SK-N-SH (cell line): ENCODE results near the gene AFAP1. TPM values are rescaled to one million over a fixed set of nuclear protein-coding genes. Genes with fewer than 3 reads are reported as not detected.

Source experiments
- CTCF ChIA-PET: fragments of 300-600, 350-600 bp; formaldehyde crosslinking; extraction: SDS; loops from one replicate; lab custom pipeline; 2021; lab: Yijun Ruan, JAX
- POLR2A ChIA-PET: fragments of 350-600 bp; sonication (Branson Sonifier 250); formaldehyde crosslinking; extraction: SDS; loops from one replicate; lab custom pipeline; 2020; ENCODE audit warnings: antibody characterized with exemption, inconsistent platforms; lab: Yijun Ruan, JAX
- DNase-seq: peaks from one replicate; pipeline ENCODE4 v3.0.0; 2012
- H2AFZ ChIP-seq: fragments of 200-600 bp; sonication (generic); 2 replicates; pipeline ENCODE4 v1.8.1; 2016; ENCODE audit warnings: antibody characterized with exemption, mild to moderate bottlenecking, low read depth
- H3F3A ChIP-seq: fragments of 200-600 bp; sonication (generic); replicated peaks from 2 replicates; pipeline ENCODE3; 2016; ENCODE audit warnings: antibody characterized with exemption, mild to moderate bottlenecking; ENCODE audit not compliant: insufficient read depth
- H3K27ac ChIP-seq, 2 experiments: fragments of 200-500 bp in 1 of 2; fragments of 200-600 bp in 1 of 2; sonication (Bioruptor generic) in 1 of 2; sonication (generic), shearing (Covaris generic) in 1 of 2; 2 replicates each; pipeline versions ENCODE4 v1.5.1 to v1.6.1; 2014 to 2016; ENCODE audit warnings: low read depth in 2 of 2, inconsistent platforms in 1 of 2, low read length in 1 of 2, mild to moderate bottlenecking in 1 of 2, mixed read lengths in 1 of 2
- H3K27me3 ChIP-seq: fragments of 200-600 bp; sonication (generic), shearing (Covaris generic); 2 replicates; pipeline ENCODE4 v1.6.1; 2016; ENCODE audit warnings: mixed run types; ENCODE audit not compliant: insufficient read depth
- H3K36me3 ChIP-seq, 2 experiments: fragments of 200-500 bp in 1 of 2; fragments of 200-600 bp in 1 of 2; sonication (Bioruptor generic) in 1 of 2; sonication (generic) in 1 of 2; replicated peaks in 1 of 2; 2 replicates each; pipeline versions ENCODE3 to v1.5.1; 2014 to 2016; ENCODE audit warnings: low read length in 1 of 2, mild to moderate bottlenecking in 1 of 2; ENCODE audit not compliant: insufficient read depth in 2 of 2, control insufficient read depth in 1 of 2
- H3K4me1 ChIP-seq, 2 experiments: fragments of 200-500 bp in 1 of 2; fragments of 200-600 bp in 1 of 2; sonication (Bioruptor generic) in 1 of 2; sonication (generic), shearing (Covaris generic) in 1 of 2; 2 replicates each; pipeline versions ENCODE4 v1.5.1 to v1.6.1; 2014 to 2016; ENCODE audit warnings: low read depth in 1 of 2, low read length in 1 of 2, mixed run types in 1 of 2; ENCODE audit not compliant: insufficient read depth in 2 of 2, control insufficient read depth in 1 of 2
- H3K4me2 ChIP-seq: fragments of 200-600 bp; sonication (generic), shearing (Covaris generic); 2 replicates; pipeline ENCODE4 v1.6.1; 2017; ENCODE audit warnings: mixed run types
- H3K4me3 ChIP-seq, 2 experiments: fragments of 200-500 bp in 1 of 2; fragments of 200-600 bp in 1 of 2; sonication (Bioruptor generic) in 1 of 2; sonication (generic), shearing (Covaris generic) in 1 of 2; 2 replicates each; pipeline versions ENCODE4 v1.5.1 to v1.8.1; 2014 to 2016; ENCODE audit warnings: low read depth in 2 of 2, inconsistent platforms in 1 of 2, low read length in 1 of 2, mild to moderate bottlenecking in 1 of 2, mixed read lengths in 1 of 2, moderate library complexity in 1 of 2
- H3K79me2 ChIP-seq: fragments of 200-600 bp; sonication (generic); 2 replicates; pipeline ENCODE4 v1.8.1; 2017; ENCODE audit warnings: mild to moderate bottlenecking; ENCODE audit not compliant: insufficient read depth
- H3K9ac ChIP-seq: fragments of 200-600 bp; sonication (generic); 2 replicates; pipeline ENCODE4 v1.6.1; 2017; ENCODE audit warnings: mixed run types
- H3K9me2 ChIP-seq: fragments of 200-600 bp; sonication (generic); 2 replicates; pipeline ENCODE4 v1.6.1; 2017; ENCODE audit warnings: mixed run types
- H3K9me3 ChIP-seq: fragments of 200-600 bp; sonication (generic); 2 replicates; pipeline ENCODE4 v1.6.1; 2017; ENCODE audit warnings: mixed run types, mild to moderate bottlenecking, moderate library complexity
- H4K20me1 ChIP-seq: fragments of 200-600 bp; sonication (generic); 2 replicates; pipeline ENCODE4 v1.6.1; 2017; ENCODE audit warnings: mild to moderate bottlenecking, mixed run types; ENCODE audit not compliant: insufficient read depth
- ELF1 ChIP-seq: IDR thresholded peaks from 2 replicates; pipeline ENCODE4 v1.4.0; 2012
- EP300 ChIP-seq, 2 experiments: IDR thresholded peaks; 2 replicates each; pipeline versions ENCODE4 v1.4.0 to v1.6.1; 2012; ENCODE audit warnings: borderline replicate concordance in 1 of 2, low read depth in 1 of 2, low read length in 1 of 2
- FOXJ3 ChIP-seq: sonication (generic); formaldehyde crosslinking; IDR thresholded peaks from 2 replicates; pipeline ENCODE4 v1.5.1; 2020; ENCODE audit warnings: mild to moderate bottlenecking, missing genetic modification reagents
- GATA2 ChIP-seq: sonication (generic); formaldehyde crosslinking; IDR thresholded peaks from 2 replicates; pipeline ENCODE4 v1.5.0; 2020; ENCODE audit warnings: mild to moderate bottlenecking, missing genetic modification reagents
- JUND ChIP-seq: IDR thresholded peaks from 2 replicates; pipeline ENCODE4 v1.4.0; 2012
- MEF2A ChIP-seq: IDR thresholded peaks from 2 replicates; pipeline ENCODE4 v1.4.0; 2012; ENCODE audit warnings: low read depth, borderline replicate concordance
- NRF1 ChIP-seq: IDR thresholded peaks from 2 replicates; pipeline ENCODE4 v1.6.1; 2012; ENCODE audit warnings: low read depth, mild to moderate bottlenecking, low read length
- POLR2AphosphoS5 ChIP-seq: IDR thresholded peaks from 2 replicates; pipeline ENCODE4 v1.6.1; 2012; ENCODE audit warnings: low read depth, low read length
- REST ChIP-seq: IDR thresholded peaks from 2 replicates; pipeline ENCODE4 v1.6.1; 2012; ENCODE audit warnings: mild to moderate bottlenecking, low read depth, low read length, moderate library complexity
- RXRA ChIP-seq: IDR thresholded peaks from 2 replicates; pipeline ENCODE4 v1.4.0; 2012; ENCODE audit warnings: low read depth, mild to moderate bottlenecking, borderline replicate concordance
- WGBS: methylation state at CpG from one replicate; pipeline ENCODE4 v1.1.6; 2017; ENCODE audit warnings: low lambda C conversion rate; 5-methylcytosine and 5-hydroxymethylcytosine counted together
- polyA plus RNA-seq, 3 experiments: library from polyadenylated mRNA; depleted of rRNA; stranded (reverse); fragments of >200 nt; gene quantifications; 2 replicates each; pipeline ENCODE4 v1.2.3, GENCODE V29; 2012

Gene AFAP1
- polyA plus RNA-seq, 1 of the 3 experiments (the other 2 are of a cell fraction), result 67.9 TPM

- peak in 1 of 2 experiments; percentile 97; a peak in 2 of 4 replicates for TF ChIP-seq EP300 (IDR thresholded peaks at IDR 0.05; ENCODE audit: borderline replicate concordance in 1 of 2, low read depth in 1 of 2, low read length in 1 of 2)
- TF ChIP-seq ELF1, result no peak
- no peak for TF ChIP-seq MEF2A
- TF ChIP-seq POLR2AphosphoS5, result no peak
- TF ChIP-seq REST, result no peak
- no peak for TF ChIP-seq NRF1
Observed at GRCh38 chr4:7879127-7879526, 60.5 kb downstream of the AFAP1 start (continued).

- Histone ChIP-seq H3K9ac (no peak overlapping the region), H3K27me3 (no peaks in the 10 kb centered on the region), H3K9me2 (no peaks in the 10 kb centered on the region), H3K36me3 (peaks cover 0 to 11% of the 10 kb centered on the region in 2 experiments), H2AFZ (no peak overlapping the region), H3K79me2 (peaks cover 100% of the 10 kb centered on the region), H3K27ac (peak overlapping the region; percentile 91 to 93), H3K4me2 (no peak overlapping the region), H4K20me1 (peaks cover 57% of the 10 kb centered on the region; the same call in 1 of the 2 replicates), H3K9me3 (no peaks in the 10 kb centered on the region), H3K4me3 (no peak overlapping the region), H3K4me1 (peaks cover 47 to 67% of the 10 kb centered on the region in 2 experiments), H3F3A (peaks cover 57% of the 10 kb centered on the region)
- TF ChIP-seq GATA2 (CRISPR knock-in tag) (no peak), REST (no peak), JUND (no peak), FOXJ3 (no peak), EP300 (IDR thresholded peaks at IDR 0.05; ENCODE audit: borderline replicate concordance in 1 of 2, low read depth in 1 of 2, low read length in 1 of 2) (no peak), RXRA (no peak)
- CTCF ChIA-PET, result interaction anchor here (1.0 to 4.5 kb wide), 11 partner anchors 8 to 76 kb away, joined by 3 to 33 read pairs (median 5); partner anchors contain the start of gene AFAP1
- no peak for DNase-seq
- POLR2A ChIA-PET, result no interaction called here
- WGBS, result 94% methylated on average over 6 of the region's 6 CpGs
Observed at GRCh38 chr4:7878323-7878722, 61.3 kb downstream of the AFAP1 start.
